Peyer's patch (tissue), 4 donors: ENCODE results near the gene SPRED3.

ENCODE experiments used
- POLR2A ChIP-seq, 2 donors: fragments of 450-650 bp; IDR thresholded peaks; one replicate each; pipeline ENCODE4 v1.5.1; 2017; ENCODE audit warnings: antibody characterized with exemption in 2 of 2, mild to moderate bottlenecking in 2 of 2, moderate library complexity in 2 of 2
- TF ChIP-seq, protein P1 (sequence below), 6 experiments: fragments of 450-650 bp in 4 of 6; fragments of 200-600 bp in 2 of 6; sonication (generic) in 1 of 6; IDR thresholded peaks; one replicate each; pipeline ENCODE4 v1.5.1; 2017 to 2019; ENCODE audit warnings: antibody characterized with exemption in 6 of 6, mild to moderate bottlenecking in 3 of 6, moderate library complexity in 1 of 6

DNA sequence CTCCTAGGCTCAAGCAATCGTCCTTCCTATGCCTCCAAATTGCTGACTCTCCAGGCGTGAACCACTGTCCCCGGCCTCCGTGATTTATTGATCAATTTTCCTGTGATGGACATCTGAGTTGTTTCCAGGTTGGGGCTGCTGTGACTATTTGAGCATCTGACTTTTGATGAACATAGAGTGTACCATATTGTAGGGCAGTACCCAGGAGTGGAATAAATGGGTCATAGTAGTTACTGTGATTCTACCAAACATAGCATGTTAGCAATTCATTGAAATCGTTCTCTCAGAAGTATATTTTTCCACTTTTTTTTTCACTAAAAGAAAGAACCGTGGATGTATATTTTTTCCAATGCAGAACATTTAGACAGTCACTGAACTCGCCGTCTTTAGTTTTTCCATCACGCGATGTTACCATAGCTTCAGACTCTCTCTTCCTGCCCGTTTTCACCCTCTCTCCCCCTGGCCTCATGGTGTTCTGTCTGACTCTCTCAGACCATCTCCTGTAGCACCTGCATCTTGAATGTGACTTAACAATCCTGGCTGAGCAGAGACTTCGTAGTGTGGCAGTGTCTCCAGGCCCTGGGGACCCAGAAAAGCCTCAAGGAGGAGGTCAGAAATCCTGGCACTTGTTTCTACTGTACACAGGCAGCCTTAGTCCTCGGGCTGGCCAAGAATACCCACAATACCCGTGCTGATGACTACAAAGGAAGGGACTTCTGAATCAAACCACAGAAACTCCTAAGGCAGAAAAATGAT is 40.7 kb downstream of the SPRED3 start:
- TF ChIP-seq, protein P1, sequence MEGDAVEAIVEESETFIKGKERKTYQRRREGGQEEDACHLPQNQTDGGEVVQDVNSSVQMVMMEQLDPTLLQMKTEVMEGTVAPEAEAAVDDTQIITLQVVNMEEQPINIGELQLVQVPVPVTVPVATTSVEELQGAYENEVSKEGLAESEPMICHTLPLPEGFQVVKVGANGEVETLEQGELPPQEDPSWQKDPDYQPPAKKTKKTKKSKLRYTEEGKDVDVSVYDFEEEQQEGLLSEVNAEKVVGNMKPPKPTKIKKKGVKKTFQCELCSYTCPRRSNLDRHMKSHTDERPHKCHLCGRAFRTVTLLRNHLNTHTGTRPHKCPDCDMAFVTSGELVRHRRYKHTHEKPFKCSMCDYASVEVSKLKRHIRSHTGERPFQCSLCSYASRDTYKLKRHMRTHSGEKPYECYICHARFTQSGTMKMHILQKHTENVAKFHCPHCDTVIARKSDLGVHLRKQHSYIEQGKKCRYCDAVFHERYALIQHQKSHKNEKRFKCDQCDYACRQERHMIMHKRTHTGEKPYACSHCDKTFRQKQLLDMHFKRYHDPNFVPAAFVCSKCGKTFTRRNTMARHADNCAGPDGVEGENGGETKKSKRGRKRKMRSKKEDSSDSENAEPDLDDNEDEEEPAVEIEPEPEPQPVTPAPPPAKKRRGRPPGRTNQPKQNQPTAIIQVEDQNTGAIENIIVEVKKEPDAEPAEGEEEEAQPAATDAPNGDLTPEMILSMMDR (IDR thresholded peaks at IDR 0.05), result no peak
- no peak for TF ChIP-seq POLR2A (IDR thresholded peaks at IDR 0.05)
